Measurements from ENCODE around the gene SERPINB4.

DNA sequence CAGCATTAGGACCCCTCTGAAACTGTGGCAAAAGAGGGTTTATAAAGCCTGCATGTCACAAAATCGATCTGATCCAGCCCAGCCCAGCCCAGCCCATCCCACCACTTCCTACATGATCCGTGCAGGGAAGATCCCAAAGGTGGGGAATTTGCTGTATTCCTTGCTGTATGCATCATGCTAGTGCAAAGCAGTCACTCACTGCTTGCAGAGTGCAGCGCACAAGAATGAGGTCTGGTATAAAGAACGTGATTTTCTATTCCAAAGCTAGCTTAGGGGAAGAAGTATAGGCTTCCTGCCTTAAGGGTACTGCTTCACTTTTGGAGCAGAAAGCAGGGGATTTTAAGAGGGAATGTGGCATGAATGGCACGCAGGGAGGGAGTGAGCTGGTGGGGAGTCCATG is 39.8 kb upstream of the SERPINB4 start:
- TF ChIP-seq, protein P1, sequence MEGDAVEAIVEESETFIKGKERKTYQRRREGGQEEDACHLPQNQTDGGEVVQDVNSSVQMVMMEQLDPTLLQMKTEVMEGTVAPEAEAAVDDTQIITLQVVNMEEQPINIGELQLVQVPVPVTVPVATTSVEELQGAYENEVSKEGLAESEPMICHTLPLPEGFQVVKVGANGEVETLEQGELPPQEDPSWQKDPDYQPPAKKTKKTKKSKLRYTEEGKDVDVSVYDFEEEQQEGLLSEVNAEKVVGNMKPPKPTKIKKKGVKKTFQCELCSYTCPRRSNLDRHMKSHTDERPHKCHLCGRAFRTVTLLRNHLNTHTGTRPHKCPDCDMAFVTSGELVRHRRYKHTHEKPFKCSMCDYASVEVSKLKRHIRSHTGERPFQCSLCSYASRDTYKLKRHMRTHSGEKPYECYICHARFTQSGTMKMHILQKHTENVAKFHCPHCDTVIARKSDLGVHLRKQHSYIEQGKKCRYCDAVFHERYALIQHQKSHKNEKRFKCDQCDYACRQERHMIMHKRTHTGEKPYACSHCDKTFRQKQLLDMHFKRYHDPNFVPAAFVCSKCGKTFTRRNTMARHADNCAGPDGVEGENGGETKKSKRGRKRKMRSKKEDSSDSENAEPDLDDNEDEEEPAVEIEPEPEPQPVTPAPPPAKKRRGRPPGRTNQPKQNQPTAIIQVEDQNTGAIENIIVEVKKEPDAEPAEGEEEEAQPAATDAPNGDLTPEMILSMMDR (IDR thresholded peaks at IDR 0.05 in 4 of 5, conservative IDR thresholded peaks at IDR 0.05 in 1 of 5): no peak
- no peak for TF ChIP-seq POLR2A (IDR thresholded peaks at IDR 0.05)

Measured in gastrocnemius medialis (tissue), 4 donors.